ENCODE results near the gene SCN3A.

- TF ChIP-seq POLR2A (IDR thresholded peaks at IDR 0.05) = no peak
- TF ChIP-seq, protein P1, sequence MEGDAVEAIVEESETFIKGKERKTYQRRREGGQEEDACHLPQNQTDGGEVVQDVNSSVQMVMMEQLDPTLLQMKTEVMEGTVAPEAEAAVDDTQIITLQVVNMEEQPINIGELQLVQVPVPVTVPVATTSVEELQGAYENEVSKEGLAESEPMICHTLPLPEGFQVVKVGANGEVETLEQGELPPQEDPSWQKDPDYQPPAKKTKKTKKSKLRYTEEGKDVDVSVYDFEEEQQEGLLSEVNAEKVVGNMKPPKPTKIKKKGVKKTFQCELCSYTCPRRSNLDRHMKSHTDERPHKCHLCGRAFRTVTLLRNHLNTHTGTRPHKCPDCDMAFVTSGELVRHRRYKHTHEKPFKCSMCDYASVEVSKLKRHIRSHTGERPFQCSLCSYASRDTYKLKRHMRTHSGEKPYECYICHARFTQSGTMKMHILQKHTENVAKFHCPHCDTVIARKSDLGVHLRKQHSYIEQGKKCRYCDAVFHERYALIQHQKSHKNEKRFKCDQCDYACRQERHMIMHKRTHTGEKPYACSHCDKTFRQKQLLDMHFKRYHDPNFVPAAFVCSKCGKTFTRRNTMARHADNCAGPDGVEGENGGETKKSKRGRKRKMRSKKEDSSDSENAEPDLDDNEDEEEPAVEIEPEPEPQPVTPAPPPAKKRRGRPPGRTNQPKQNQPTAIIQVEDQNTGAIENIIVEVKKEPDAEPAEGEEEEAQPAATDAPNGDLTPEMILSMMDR (IDR thresholded peaks at IDR 0.05) = no peak
Observed at GRCh38 chr2:165238295-165238694, 34.4 kb upstream of the SCN3A start.
